K562 (cell line): ENCODE results near the gene NRF1. TPM values are rescaled to one million over a fixed set of nuclear protein-coding genes. Genes with fewer than 3 reads are reported as not detected.

ENCODE experiments used
- BHLHE40 ChIP-seq: IDR thresholded peaks from 2 replicates; pipeline ENCODE4 v1.6.1; 2011; ENCODE audit warnings: low read length, improper control_type of control experiment
- FOXJ2 ChIP-seq: fragments of 200-800 bp; sonication (Bioruptor generic); IDR thresholded peaks from 2 replicates; pipeline ENCODE4 v1.6.1; 2016; ENCODE audit warnings: missing genetic modification characterization, missing compliant biosample characterization
- FOXO4 ChIP-seq: fragments of 450-650 bp; formaldehyde crosslinking; IDR thresholded peaks from 2 replicates; pipeline ENCODE4 v1.4.0; 2020; ENCODE audit warnings: mild to moderate bottlenecking, moderate library complexity
- GABPA ChIP-seq: fragments of 200-800 bp; sonication (Bioruptor generic); conservative IDR thresholded peaks from 2 replicates; pipeline ENCODE4 v1.6.1; 2016; ENCODE audit warnings: low read depth, missing genetic modification characterization, missing compliant biosample characterization
- HBP1 ChIP-seq: fragments of 450-650 bp; formaldehyde crosslinking; IDR thresholded peaks from 2 replicates; pipeline ENCODE4 v1.4.0; 2022; ENCODE audit warnings: missing genetic modification characterization
- NR1H2 ChIP-seq: sonication (generic); formaldehyde crosslinking; IDR thresholded peaks from 2 replicates; pipeline ENCODE4 v1.4.0; 2020; ENCODE audit warnings: mild to moderate bottlenecking, missing genetic modification reagents
- PHB2 ChIP-seq: fragments of 450-650 bp; IDR thresholded peaks from 2 replicates; pipeline ENCODE4 v1.6.1; 2017; ENCODE audit warnings: low read depth
- RB1 ChIP-seq: fragments of 450-650 bp; IDR thresholded peaks from 2 replicates; pipeline ENCODE4 v1.6.1; 2017; ENCODE audit warnings: low read depth, mild to moderate bottlenecking
- REST ChIP-seq, 2 experiments: fragments of 450-650 bp; formaldehyde crosslinking in 1 of 2; IDR thresholded peaks; 2 replicates each; pipeline versions ENCODE4 v1.4.0 to v1.6.1; 2014 to 2020; ENCODE audit warnings: mild to moderate bottlenecking in 2 of 2, borderline replicate concordance in 1 of 2, low read depth in 1 of 2
- ZNF184 ChIP-seq: sonication (generic); formaldehyde crosslinking; IDR thresholded peaks from 2 replicates; pipeline ENCODE4 v1.5.0; 2020; ENCODE audit warnings: missing genetic modification reagents
- ZNF277 ChIP-seq: fragments of 250-450 bp; sonication (Bioruptor Pico); IDR thresholded peaks from 2 replicates; pipeline ENCODE4 v1.8.0; 2022; ENCODE audit warnings: inconsistent platforms, mild to moderate bottlenecking, moderate library complexity, borderline replicate concordance
- ZNF436 ChIP-seq: fragments of 250-450, 450-650 bp; sonication (Bioruptor Pico); formaldehyde crosslinking; IDR thresholded peaks from 2 replicates; pipeline ENCODE4 v1.7.0; 2020; ENCODE audit warnings: mild to moderate bottlenecking
- ZNF699 ChIP-seq: fragments of 250-450 bp; sonication (Bioruptor Pico); IDR thresholded peaks from 2 replicates; pipeline ENCODE4 v1.8.0; 2021; ENCODE audit warnings: mild to moderate bottlenecking, moderate library complexity; ENCODE audit not compliant: insufficient replicate concordance
- ZNF785 ChIP-seq: fragments of 250-450 bp; sonication (Bioruptor Pico); IDR thresholded peaks from 2 replicates; pipeline ENCODE4 v1.4.0; 2020; ENCODE audit warnings: mild to moderate bottlenecking
- polyA plus RNA-seq, 8 experiments: library from polyadenylated mRNA; depleted of rRNA in 4 of 8; stranded (reverse) in 5 of 8; unstranded in 3 of 8; fragments of >200 nt; fragmentation: Nextera tagmentation in 2 of 8; fragmentation: Illumina TruSeq in 1 of 8; extraction: Ambion mirVana in 2 of 8; extraction: Trizol in 1 of 8; gene quantifications; 2 replicates each; pipeline versions ENCODE4 v1.2.1 to v1.2.3, GENCODE V29; 2011 to 2014; ENCODE audit warnings: inconsistent platforms in 1 of 8, missing spikeins in 1 of 8
- total RNA-seq, 7 experiments: library from RNA; depleted of rRNA in 6 of 7; stranded (reverse); fragments of >200 nt in 6 of 7; fragmentation: Illumina TruSeq in 2 of 7; extraction: Trizol in 2 of 7; gene quantifications; 2 replicates each; pipeline versions ENCODE4 v1.2.1 to v1.2.3, GENCODE V29; 2011 to 2021; ENCODE audit warnings: low replicate concordance in 1 of 7

Gene NRF1
- total and polyA plus RNA-seq, 9 of the 15 experiments (the other 6 are each of a cell fraction or from before 2014, with no cell fraction given), result 8.6 to 28.8 (median 20.3) TPM

GRCh38 chr7:129698516-129699418 lies 87.2 kb downstream of the NRF1 start (continued):
- no peak for TF ChIP-seq HBP1 (CRISPR knock-in tag)
- no peak for TF ChIP-seq ZNF436 (CRISPR knock-in tag)
- no peak for TF ChIP-seq ZNF277 (CRISPR knock-in tag)
- TF ChIP-seq RB1, result no peak
- TF ChIP-seq ZNF184, result no peak
- no peak for TF ChIP-seq ZNF699 (CRISPR knock-in tag)
- TF ChIP-seq GABPA (tag), result peak; percentile 39; the same call in 1 of the 2 replicates
- TF ChIP-seq FOXJ2 (tag), result peak; percentile 85
- TF ChIP-seq ZNF785 (CRISPR knock-in tag), result no peak
- TF ChIP-seq PHB2, result no peak
- TF ChIP-seq BHLHE40, result no peak
- no peak for TF ChIP-seq FOXO4 (CRISPR knock-in tag)
- no peak for TF ChIP-seq REST (IDR thresholded peaks at IDR 0.05; ENCODE audit: borderline replicate concordance)
- no peak for TF ChIP-seq REST (CRISPR knock-in tag; IDR thresholded peaks at IDR 0.05; ENCODE audit: low read depth)
- TF ChIP-seq NR1H2, result no peak
